ENCODE results near the gene RCAN1.
"Not testable (repeated sequence)": the region's sequence is repeated elsewhere in the genome, so short reads cannot be mapped to it uniquely, and the experiment has no call there.

The RCAN1 gene

DNA sequence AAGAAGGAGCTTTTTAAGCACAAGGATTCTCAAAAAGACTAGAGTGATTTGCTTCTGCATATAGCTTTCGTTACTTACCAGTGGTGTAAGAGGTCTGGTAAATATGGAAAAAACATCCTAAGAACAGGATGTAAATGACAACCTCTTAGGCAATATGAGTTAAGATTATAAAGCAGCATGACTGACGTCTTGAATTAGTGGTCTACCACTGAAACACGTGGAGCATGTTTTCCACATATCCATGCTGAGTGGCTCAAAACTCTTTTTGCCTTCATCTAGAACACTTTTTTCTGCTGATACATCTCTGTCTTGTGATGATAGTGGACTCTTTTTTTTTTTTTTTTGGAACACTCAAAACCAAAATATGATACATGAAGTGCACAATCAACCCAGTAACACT, 44.6 kb downstream of the RCAN1 start:
- TF ChIP-seq, protein P1, sequence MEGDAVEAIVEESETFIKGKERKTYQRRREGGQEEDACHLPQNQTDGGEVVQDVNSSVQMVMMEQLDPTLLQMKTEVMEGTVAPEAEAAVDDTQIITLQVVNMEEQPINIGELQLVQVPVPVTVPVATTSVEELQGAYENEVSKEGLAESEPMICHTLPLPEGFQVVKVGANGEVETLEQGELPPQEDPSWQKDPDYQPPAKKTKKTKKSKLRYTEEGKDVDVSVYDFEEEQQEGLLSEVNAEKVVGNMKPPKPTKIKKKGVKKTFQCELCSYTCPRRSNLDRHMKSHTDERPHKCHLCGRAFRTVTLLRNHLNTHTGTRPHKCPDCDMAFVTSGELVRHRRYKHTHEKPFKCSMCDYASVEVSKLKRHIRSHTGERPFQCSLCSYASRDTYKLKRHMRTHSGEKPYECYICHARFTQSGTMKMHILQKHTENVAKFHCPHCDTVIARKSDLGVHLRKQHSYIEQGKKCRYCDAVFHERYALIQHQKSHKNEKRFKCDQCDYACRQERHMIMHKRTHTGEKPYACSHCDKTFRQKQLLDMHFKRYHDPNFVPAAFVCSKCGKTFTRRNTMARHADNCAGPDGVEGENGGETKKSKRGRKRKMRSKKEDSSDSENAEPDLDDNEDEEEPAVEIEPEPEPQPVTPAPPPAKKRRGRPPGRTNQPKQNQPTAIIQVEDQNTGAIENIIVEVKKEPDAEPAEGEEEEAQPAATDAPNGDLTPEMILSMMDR (conservative IDR thresholded peaks at IDR 0.05; ENCODE audit: low read depth, low read length): no peak
- no peak overlapping the region for H3K4me3 ChIP-seq (ENCODE audit: low read length)
- DNase-seq (ENCODE audit: low read depth): no peak

DNA sequence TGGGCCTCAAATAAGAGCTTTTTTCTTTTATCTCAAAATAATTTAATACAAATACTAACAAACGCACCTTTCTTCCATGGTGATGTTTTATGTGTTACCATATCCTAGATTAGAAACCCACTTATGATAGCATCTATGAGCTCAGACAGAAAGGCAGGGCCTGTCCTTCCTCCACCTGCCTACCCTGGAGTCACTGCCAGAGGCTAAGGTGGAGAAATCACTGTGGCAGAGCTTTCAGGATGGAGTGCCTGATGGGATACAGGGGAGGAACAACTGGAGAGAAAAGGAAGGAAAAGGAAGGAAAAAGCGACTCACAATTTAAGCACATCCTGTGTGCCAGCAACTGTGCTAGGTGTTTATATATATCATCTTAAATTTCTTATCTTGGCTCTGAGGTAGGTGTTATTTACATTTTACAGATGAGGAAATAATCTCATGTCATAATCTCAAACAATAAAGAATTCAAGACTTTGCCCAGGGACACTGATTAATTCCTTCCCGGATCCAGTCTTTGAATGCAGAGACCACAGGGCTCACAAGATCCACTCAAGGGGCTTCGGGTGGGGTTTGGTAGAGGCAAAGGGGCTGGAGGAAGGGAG, 45.4 kb downstream of the RCAN1 start:
- H3K4me3 ChIP-seq (ENCODE audit: low read length): no peak overlapping the region
- TF ChIP-seq, protein P1 (conservative IDR thresholded peaks at IDR 0.05; ENCODE audit: low read depth, low read length): no peak
- DNase-seq (ENCODE audit: low read depth): no peak

- not testable (repeated sequence) for H3K4me3 ChIP-seq (ENCODE audit: low read length)
Observed at GRCh38 chr21:34568801-34569200, 46.1 kb downstream of the RCAN1 start.

DNA sequence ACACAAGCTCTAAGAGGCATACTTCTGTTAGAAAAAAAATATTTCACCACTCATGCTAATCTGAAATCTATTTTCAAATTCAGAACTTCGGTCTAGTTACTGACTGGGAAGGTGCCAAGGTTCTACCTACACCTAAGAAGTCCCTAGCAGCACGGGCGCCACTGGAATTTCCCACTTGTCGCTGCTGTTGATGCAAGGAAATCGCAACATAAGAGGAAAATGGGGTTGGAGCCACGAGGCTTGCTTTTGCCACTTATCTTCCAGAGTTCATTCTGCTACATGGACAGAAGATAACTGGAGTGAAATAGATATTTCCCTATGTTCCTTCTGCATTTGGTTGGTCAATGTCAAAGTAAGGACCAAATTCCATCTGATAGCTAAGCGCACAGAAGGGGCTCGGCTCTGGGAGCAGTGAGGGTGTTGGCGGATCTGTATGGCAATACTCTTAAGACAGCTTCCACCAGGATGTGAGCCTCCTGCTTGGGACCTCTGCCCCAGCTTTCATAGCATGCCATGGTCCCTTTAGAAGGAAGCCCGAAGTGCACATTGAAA, 47.2 kb downstream of the RCAN1 start:
- no peak for DNase-seq (ENCODE audit: low read depth)
- TF ChIP-seq, protein P1 (conservative IDR thresholded peaks at IDR 0.05; ENCODE audit: low read depth, low read length): no peak
- H3K4me3 ChIP-seq (ENCODE audit: low read length): no peak overlapping the region

More at GRCh38 chr21:34568801-34569200, 46.1 kb downstream of the RCAN1 start:
- not testable (repeated sequence) for DNase-seq (ENCODE audit: low read depth)

- H3K4me3 ChIP-seq (ENCODE audit: low read length): no peak overlapping the region
- TF ChIP-seq, protein P1 (conservative IDR thresholded peaks at IDR 0.05; ENCODE audit: low read depth, low read length): no peak
- no peak for DNase-seq (ENCODE audit: low read depth)
Observed at GRCh38 chr21:34565238-34565637, 49.7 kb downstream of the RCAN1 start.

DNA sequence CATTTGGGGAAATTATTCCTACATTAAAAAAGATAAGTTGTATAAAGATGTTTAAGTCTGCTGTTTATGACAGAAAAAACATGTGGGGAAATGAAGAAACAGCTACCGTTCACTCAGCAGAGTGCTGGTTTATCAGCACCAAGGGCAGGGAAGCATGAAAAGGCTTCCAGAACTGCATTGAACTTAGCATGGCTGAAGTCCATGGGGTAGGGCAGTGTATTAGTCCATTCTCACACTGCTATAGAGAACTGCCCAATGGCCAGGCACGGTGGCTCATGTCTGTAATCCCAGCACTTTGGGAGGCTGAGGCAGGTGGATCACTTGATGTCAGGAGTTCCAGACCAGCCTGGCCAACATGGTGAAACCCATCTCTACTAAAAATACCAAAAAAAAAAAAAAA, 51.5 kb downstream of the RCAN1 start:
- not testable (repeated sequence) for H3K4me3 ChIP-seq (ENCODE audit: low read length); DNase-seq (ENCODE audit: low read depth)

GRCh38 chr21:34561806-34562205, 53.1 kb downstream of the RCAN1 start:
- TF ChIP-seq, protein P1 (conservative IDR thresholded peaks at IDR 0.05; ENCODE audit: low read depth, low read length): no peak
- no peak for DNase-seq (ENCODE audit: low read depth)

DNA sequence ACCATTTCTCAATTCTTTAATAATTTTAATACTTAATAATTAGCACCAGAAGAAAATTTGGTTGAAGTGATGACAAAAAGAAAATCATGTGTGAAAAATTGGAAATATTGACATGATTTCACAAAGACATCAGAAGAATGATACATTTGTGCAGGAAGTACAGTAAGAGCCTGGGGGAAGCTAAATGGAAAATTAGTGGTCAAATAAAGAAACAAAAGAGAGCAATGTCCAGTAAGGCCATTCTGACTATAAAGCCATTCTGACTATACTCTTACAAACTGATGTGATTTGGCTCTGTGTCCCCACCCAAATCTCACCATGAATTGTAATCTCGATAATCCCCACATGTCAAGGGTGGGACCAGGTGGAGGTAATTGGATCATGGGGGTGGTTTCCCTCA, 54.3 kb downstream of the RCAN1 start:
- H3K4me3 ChIP-seq (ENCODE audit: low read length): no peak overlapping the region
- TF ChIP-seq, protein P1 (conservative IDR thresholded peaks at IDR 0.05; ENCODE audit: low read depth, low read length): no peak
- no peak for DNase-seq (ENCODE audit: low read depth)

More at GRCh38 chr21:34561806-34562205, 53.1 kb downstream of the RCAN1 start:
- H3K4me3 ChIP-seq (ENCODE audit: low read length): no peak overlapping the region
